GM04504 (cell line): ENCODE data around the gene MTMR10.

ENCODE experiments used
- DNase-seq: peaks from one replicate; pipeline ENCODE4 v3.0.0-alpha.2; 2012; ENCODE audit warnings: low read depth

MTMR10 gene

GRCh38 chr15:30956216-30957124 is 35.0 kb downstream of the MTMR10 start:
- DNase-seq = no peak

- DNase-seq = no peak
Observed at GRCh38 chr15:30954674-30955073, 36.8 kb downstream of the MTMR10 start.

GRCh38 chr15:30953731-30954378 is 37.6 kb downstream of the MTMR10 start:
- peak; percentile 85 for DNase-seq

GRCh38 chr15:30953183-30953582 is 38.2 kb downstream of the MTMR10 start:
- DNase-seq = no peak

GRCh38 chr15:30943654-30944335 is 47.6 kb downstream of the MTMR10 start:
- no peak for DNase-seq

- no peak for DNase-seq
Observed at GRCh38 chr15:30941520-30941919, 49.9 kb downstream of the MTMR10 start.

GRCh38 chr15:30940359-30940758 is 51.1 kb downstream of the MTMR10 start:
- no peak for DNase-seq

- no peak for DNase-seq
Observed at GRCh38 chr15:30939161-30939560, 52.3 kb downstream of the MTMR10 start.

- DNase-seq = no peak
Observed at GRCh38 chr15:30933293-30933692, 58.1 kb downstream of the MTMR10 start.

GRCh38 chr15:30930422-30930821 is 61.0 kb downstream of the MTMR10 start:
- no peak for DNase-seq

GRCh38 chr15:30929982-30930381 is 61.4 kb downstream of the MTMR10 start:
- no peak for DNase-seq

- no peak for DNase-seq
Observed at GRCh38 chr15:30929064-30929669, 62.3 kb downstream of the MTMR10 start.

GRCh38 chr15:30928076-30928475 is 63.4 kb downstream of the MTMR10 start:
- no peak for DNase-seq

GRCh38 chr15:30927148-30927761 is 64.2 kb downstream of the MTMR10 start:
- DNase-seq = no peak

GRCh38 chr15:30926161-30926560 is 65.3 kb downstream of the MTMR10 start:
- DNase-seq = no peak

- no peak for DNase-seq
Observed at GRCh38 chr15:30925686-30926085, 65.7 kb downstream of the MTMR10 start.

- DNase-seq = peak; percentile 44
Observed at GRCh38 chr15:30924353-30924752, 67.1 kb downstream of the MTMR10 start.

GRCh38 chr15:30923429-30923828 is 68.0 kb downstream of the MTMR10 start:
- DNase-seq = no peak

GRCh38 chr15:30922480-30923311 is 68.7 kb downstream of the MTMR10 start:
- DNase-seq = peak; percentile 10

GRCh38 chr15:30921781-30922479 is 69.5 kb downstream of the MTMR10 start:
- DNase-seq = no peak
